Progenitor cell of endocrine pancreas (in vitro differentiated cells): ENCODE measurements around the gene RNF168. TPM values are rescaled to one million over a fixed set of nuclear protein-coding genes. Genes with fewer than 3 reads are reported as not detected.
"Not testable (repeated sequence)": the region's sequence is repeated elsewhere in the genome, so short reads cannot be mapped to it uniquely, and the experiment has no call there.

Source experiments
- DNase-seq: peaks from one replicate; pipeline ENCODE4 v3.0.0; 2021; ENCODE audit warnings: low spot score; ENCODE audit not compliant: unreplicated experiment
- H3K27ac Mint-ChIP-seq: 2 replicates; pipeline ENCODE4 v1.8.0; 2021; ENCODE audit warnings: mild to moderate bottlenecking, moderate library complexity, mixed read lengths
- H3K27me3 Mint-ChIP-seq: 2 replicates; pipeline ENCODE4 v1.8.0; 2021; ENCODE audit warnings: mixed read lengths
- H3K36me3 Mint-ChIP-seq: 2 replicates; pipeline ENCODE4 v1.8.0; 2022; ENCODE audit warnings: mixed read lengths; ENCODE audit not compliant: insufficient read depth
- H3K4me1 Mint-ChIP-seq: 2 replicates; pipeline ENCODE4 v1.8.0; 2021; ENCODE audit warnings: low read depth, mixed read lengths
- H3K4me3 Mint-ChIP-seq: 2 replicates; pipeline ENCODE4 v1.8.0; 2021; ENCODE audit warnings: low read depth, mild to moderate bottlenecking, moderate library complexity, mixed read lengths
- H3K9me3 Mint-ChIP-seq: 2 replicates; pipeline ENCODE4 v1.8.0; 2021; ENCODE audit warnings: low read depth, mixed read lengths
- total RNA-seq: library from RNA; stranded (reverse); gene quantifications from 2 replicates; pipeline ENCODE4 v1.2.1, GENCODE V29; 2021
- TF ChIP-seq, protein P1 (sequence below): fragments of 200-600 bp; sonication (generic); IDR thresholded peaks from one replicate; pipeline ENCODE4 v1.5.0; 2021; ENCODE audit warnings: antibody characterized with exemption, mild to moderate bottlenecking; ENCODE audit not compliant: unreplicated experiment

The RNF168 gene
- total RNA-seq, 1 donor from 2014 or later, result 26.4 TPM

GRCh38 chr3:196440041-196440537, 63.5 kb downstream of the RNF168 start:
- Mint-ChIP-seq H3K27ac (no peak overlapping the region), H3K27me3 (no peaks in the 10 kb centered on the region), H3K4me1 (no peaks in the 10 kb centered on the region), H3K36me3 (no peaks in the 10 kb centered on the region), H3K9me3 (no peaks in the 10 kb centered on the region), H3K4me3 (no peak overlapping the region)
- DNase-seq, result no peak
- TF ChIP-seq, protein P1, sequence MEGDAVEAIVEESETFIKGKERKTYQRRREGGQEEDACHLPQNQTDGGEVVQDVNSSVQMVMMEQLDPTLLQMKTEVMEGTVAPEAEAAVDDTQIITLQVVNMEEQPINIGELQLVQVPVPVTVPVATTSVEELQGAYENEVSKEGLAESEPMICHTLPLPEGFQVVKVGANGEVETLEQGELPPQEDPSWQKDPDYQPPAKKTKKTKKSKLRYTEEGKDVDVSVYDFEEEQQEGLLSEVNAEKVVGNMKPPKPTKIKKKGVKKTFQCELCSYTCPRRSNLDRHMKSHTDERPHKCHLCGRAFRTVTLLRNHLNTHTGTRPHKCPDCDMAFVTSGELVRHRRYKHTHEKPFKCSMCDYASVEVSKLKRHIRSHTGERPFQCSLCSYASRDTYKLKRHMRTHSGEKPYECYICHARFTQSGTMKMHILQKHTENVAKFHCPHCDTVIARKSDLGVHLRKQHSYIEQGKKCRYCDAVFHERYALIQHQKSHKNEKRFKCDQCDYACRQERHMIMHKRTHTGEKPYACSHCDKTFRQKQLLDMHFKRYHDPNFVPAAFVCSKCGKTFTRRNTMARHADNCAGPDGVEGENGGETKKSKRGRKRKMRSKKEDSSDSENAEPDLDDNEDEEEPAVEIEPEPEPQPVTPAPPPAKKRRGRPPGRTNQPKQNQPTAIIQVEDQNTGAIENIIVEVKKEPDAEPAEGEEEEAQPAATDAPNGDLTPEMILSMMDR, result no peak

DNA sequence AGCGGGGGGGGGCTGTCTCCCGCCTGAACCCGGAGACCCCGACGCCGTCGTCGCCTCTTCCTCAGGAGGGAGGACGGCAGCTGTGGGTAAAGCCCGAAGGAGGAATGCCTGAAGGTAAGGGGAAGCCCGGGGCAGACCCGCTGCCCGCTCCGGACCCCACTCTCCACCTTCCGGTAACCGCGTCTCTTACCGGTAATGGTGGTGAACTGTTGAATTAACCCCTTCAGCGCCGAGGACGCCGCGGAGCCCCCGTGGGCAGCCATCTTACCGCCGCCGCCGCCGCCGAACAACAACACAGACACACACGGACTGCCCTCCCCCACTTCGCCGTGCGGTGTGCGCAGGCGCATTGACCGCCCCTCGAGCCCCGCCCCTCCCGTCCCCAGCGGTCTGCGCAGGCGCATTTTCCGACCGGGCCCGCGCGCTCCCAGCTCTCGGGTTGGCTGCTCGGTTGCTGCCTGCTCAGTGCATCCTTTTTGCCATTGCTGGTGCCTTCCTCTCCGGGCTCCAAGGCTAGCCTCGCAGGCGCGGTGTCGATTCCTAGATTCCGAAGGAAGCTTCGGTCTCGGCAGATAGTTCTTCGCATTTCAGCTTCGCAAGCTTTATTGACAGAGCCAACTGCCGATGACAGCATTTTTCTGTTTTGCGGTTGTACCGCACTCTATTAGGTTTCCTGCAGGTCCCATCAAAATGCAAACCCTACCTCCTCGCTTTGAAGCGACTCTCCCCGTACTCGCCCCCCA, 71.3 kb downstream of the RNF168 start, which contains the start of gene UBXN7:
TSS of gene UBXN7 (minus strand) at position 291 of the 743 bp plus-strand sequence. CDS start at position 263, 28 bp downstream.
- Mint-ChIP-seq H3K4me1 (peaks cover 8% of the 10 kb centered on the region), H3K27ac (peak within 1 kb of the TSS; percentile 92), H3K9me3 (no peaks in the 10 kb centered on the region), H3K36me3 (peaks cover 5% of the 10 kb centered on the region), H3K4me3 (peak within 1 kb of the TSS; percentile 78), H3K27me3 (no peaks in the 10 kb centered on the region)
- peak; percentile 96 for DNase-seq
- TF ChIP-seq, protein P1, result no peak

- Mint-ChIP-seq H3K4me3 (peak overlapping the region; percentile 78), H3K27me3 (no peaks in the 10 kb centered on the region), H3K36me3 (peaks cover 9% of the 10 kb centered on the region), H3K4me1 (peaks cover 8% of the 10 kb centered on the region), H3K27ac (peak overlapping the region; percentile 92), H3K9me3 (no peaks in the 10 kb centered on the region)
- DNase-seq, result peak; percentile 22
- TF ChIP-seq, protein P1, result no peak
These were observed 72.1 kb downstream of the RNF168 start for GRCh38 chr3:196431181-196432136.

DNA sequence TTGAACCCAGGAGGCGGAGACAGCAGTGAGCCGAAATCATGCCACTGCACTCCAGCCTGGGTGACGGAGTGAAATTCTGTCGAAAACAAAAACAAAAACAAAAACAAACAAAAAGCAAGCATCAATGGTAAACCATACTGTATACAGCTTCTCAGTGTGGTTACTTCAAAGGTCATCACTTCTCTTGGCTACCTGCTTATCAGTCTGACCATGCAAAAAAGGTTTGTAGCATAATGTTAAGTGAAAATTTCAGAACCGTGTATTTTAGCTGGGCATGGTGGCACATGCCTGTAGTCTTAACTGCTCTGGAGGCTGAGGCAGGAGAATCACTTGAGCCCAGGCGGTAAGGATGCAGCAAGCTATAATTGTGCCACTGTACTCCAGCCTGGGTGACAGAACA, 75.5 kb downstream of the RNF168 start:
- Mint-ChIP-seq H3K27ac (peak overlapping the region; percentile 31), H3K27me3 (no peaks in the 10 kb centered on the region), H3K36me3 (peaks cover 10% of the 10 kb centered on the region), H3K9me3 (no peaks in the 10 kb centered on the region), H3K4me1 (peaks cover 7% of the 10 kb centered on the region), H3K4me3 (no peak overlapping the region)
- TF ChIP-seq, protein P1, result no peak
- DNase-seq, result no peak

- H3K4me3 Mint-ChIP-seq, H3K27me3 Mint-ChIP-seq, H3K9me3 Mint-ChIP-seq, DNase-seq, H3K36me3 Mint-ChIP-seq, H3K27ac Mint-ChIP-seq, H3K4me1 Mint-ChIP-seq: not testable (repeated sequence)
These were observed 79.1 kb downstream of the RNF168 start for GRCh38 chr3:196424421-196424820.
